Measurements from ENCODE around the gene PLA2G4C.

DNA sequence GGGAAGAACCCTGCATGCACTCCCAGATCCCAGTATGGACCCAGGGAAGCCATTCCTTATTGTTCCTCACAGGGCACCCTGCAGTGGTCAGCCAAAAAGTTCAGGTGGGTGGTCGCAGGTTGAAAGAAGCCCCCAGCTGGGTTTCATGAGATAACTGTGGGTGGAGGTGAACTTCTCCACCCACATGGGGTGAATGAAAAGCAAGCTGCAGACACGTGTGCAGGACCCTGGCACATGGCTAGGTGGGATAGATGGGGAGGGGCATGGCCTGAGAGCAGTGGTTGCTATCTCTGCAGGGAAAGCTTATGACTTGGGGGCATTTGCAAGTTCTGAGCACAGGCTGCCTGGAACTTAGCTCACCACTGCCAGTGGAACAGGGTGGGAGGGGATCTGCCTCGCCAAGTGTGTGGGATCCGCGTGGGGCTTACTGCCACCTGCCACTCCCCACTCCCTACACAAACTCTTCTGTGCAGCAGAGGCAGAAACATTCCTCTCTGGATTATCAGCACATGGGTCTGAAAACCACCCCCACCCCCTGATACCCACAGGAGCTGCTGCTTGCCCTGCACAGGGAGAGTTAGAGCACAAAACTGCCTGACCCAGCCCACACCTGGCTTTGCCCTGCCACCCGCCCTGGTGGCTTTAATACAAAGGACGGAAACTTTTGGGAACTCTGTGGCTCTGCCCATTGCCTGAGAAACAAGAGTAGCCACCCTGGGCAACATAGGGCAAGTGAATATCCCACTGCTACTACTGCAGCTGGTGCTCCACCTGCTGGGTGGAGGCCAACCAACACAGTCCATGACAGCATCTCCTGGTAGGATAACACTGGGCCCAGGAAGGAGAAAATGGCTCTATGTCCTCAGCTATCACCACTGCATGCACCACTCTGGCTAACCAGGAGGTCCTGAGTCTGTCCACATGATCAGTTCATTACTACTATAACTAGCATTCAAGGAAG, 24.4 kb downstream of the PLA2G4C start:
- TF ChIP-seq, protein P1, sequence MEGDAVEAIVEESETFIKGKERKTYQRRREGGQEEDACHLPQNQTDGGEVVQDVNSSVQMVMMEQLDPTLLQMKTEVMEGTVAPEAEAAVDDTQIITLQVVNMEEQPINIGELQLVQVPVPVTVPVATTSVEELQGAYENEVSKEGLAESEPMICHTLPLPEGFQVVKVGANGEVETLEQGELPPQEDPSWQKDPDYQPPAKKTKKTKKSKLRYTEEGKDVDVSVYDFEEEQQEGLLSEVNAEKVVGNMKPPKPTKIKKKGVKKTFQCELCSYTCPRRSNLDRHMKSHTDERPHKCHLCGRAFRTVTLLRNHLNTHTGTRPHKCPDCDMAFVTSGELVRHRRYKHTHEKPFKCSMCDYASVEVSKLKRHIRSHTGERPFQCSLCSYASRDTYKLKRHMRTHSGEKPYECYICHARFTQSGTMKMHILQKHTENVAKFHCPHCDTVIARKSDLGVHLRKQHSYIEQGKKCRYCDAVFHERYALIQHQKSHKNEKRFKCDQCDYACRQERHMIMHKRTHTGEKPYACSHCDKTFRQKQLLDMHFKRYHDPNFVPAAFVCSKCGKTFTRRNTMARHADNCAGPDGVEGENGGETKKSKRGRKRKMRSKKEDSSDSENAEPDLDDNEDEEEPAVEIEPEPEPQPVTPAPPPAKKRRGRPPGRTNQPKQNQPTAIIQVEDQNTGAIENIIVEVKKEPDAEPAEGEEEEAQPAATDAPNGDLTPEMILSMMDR (IDR thresholded peaks at IDR 0.05 in 4 of 5, conservative IDR thresholded peaks at IDR 0.05 in 1 of 5), result no peak
- TF ChIP-seq POLR2A (IDR thresholded peaks at IDR 0.05), result no peak

Measured in gastrocnemius medialis (tissue), 4 donors.